HUDEP-2 (cell line): ENCODE data around the gene FMNL1.

ENCODE experiments used
- DNase-seq, 76 experiments: peaks; one replicate each; lab custom pipeline; 2025; ENCODE audit not compliant: unreplicated experiment in 76 of 76; lab: John Stamatoyannopoulos, UW

FMNL1 gene

GRCh38 chr17:45277216-45277849 is 55.6 kb downstream of the FMNL1 start:
- peak in 75 of 76 experiments; percentile 15 to 95 (median 89) for DNase-seq

DNA sequence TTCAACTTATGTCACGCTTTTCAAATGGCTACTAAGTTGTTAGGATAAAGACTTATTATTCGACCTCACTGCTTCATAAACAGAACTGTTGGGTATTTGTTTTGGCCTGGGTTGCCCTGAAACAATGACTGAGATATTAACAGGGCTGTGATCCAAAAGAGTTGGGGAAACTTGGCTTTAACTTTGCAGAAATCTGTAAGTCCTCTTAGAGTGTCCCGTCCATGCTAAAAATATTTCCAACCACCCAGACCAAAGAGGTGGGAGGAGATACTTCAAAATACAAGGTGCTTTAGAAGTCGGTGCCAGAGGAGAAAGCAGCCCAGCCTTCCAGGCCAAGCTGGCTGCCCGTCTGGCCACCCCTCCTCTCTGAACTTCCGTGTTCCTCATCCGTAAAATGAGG is 56.3 kb downstream of the FMNL1 start:
- no peak for DNase-seq

DNA sequence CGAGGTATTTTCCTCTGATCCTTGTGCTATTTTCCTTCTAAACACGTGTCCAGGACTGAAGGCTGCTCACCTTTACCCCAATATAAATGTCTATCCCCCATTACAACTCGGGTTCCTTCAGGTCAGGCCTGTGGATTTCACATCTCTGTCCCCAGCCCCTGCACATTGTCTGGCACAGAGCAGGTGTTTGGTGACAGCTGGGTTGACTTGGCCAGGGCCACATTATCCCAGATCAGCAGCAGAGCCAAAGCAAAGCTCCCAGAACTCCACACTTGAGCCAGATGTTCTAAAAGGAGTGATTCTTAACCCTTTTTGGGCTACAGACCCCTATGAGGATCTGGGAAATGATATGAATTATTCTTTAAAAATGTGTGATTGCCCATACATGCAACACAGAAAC is 58.2 kb downstream of the FMNL1 start:
- no peak for DNase-seq

DNA sequence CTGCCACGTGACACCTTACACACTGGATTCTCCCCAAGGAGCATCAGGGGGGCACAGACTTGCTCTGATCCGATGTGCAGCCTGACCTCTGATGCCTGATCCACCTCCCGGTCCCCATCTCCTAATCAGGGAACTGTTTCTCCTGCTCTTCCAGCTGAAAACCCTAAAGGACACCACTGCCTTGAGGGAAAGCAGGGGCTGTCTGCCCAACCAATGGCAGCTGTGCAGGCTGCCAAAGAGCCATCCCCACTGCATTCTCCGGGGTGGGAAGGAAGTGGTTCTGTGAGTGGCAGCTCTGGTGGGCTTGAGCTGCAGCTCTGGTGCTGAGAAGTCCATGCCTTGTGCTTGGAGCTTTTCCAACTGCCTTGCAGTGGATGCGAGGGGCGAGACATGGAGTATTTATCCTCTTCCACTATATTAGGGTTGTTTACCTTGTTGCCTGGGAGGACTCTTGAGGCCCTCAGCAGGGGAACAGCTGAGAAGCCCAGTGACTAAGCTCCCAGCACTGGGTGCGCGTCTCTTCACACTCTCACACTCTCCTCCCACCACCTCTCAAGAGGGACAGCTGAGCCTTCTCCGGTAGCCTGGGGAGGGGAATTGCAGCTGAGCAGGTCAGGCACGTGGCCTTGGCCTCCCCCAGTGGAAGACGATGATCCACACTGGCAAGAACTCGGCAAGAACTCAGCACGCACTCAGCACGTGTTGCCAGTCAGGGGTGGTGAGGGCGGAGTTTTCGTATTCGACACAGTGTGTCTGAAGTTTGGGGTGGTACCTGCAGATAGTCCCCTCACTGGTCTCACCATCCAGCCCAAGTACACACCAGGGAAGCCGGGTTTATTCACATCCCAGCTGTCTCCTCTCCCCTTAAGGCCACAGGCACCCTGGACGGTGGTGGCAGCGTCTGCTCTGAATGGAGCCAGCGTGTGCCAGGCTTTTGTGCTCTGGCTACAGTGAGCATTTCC is 61.3 kb downstream of the FMNL1 start:
- DNase-seq = no peak

GRCh38 chr17:45283711-45284110 is 62.0 kb downstream of the FMNL1 start:
- DNase-seq = no peak

DNA sequence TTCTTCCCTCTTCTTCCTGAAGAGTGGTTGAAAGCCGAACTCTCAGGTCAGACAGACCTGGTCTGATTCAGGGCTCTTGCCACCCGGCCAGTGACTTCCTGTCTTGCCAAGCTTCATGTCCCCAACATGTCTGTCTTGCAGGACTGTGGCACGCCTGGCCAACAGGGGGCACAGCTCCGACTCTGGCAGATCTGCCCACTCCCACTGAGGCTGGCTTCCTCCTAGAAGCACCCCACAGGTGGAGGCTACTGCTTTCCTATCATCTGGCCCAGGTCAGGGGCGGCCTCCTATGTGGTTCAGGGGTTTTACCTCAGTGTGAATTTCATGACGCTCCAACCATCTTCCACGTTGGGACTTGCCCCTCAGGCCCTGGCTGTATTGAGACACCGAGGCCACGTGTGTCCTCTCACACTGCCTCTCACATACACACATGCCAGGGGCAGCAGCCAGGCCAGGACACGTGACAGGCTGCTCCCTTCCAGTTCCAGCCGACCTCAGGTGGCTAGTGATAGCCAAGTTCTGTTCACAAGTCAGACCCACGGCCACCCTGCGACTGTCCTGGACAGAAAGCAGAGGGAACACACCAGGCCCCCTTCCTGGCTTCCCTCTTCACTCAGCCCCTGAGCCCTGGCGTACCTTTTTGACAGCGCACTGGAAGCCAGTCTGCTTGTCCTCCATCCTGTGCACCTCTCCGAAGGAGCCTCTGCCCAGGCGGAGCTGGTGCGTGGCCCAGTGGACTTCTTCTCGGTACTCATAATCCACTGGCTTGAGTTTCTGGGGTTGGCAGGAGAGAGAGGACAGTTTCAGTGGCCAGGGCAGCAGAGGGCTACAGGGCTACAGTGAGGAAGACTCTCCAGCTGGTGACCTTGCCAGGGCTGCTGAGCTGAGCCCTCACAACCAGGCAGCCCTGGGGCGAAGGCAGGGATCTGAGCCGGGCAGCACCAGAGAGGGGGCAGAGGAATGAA is 62.8 kb downstream of the FMNL1 start:
- peak in 12 of 76 experiments; percentile 4 to 41 (median 18) for DNase-seq

DNA sequence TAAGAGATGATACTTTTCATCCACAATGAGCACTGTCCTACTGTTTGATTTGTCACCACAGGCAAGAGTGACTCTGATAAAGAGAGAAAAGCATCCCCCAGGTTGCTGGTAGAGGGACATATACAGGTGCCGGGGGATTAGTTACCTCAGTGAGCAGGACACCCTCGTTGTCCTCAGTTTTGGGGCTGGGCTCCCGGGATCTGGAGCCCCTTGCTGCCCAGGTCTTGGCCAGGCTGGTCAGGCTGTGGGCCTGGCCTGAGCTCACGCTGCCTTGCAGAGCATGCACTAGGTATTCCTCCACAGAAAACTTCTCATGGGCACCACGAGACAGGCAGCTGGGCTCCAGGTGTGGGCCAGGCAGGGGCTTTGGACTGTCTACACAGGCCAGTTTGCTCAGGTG is 64.6 kb downstream of the FMNL1 start:
- DNase-seq = no peak

GRCh38 chr17:45287526-45288500 is 66.1 kb downstream of the FMNL1 start:
- peak in 9 of 76 experiments; percentile 5 to 47 (median 25) for DNase-seq

GRCh38 chr17:45288825-45289224 is 67.1 kb downstream of the FMNL1 start:
- DNase-seq = no peak

GRCh38 chr17:45289301-45290268 is 67.9 kb downstream of the FMNL1 start:
- DNase-seq = no peak

- no peak for DNase-seq
These were observed 68.6 kb downstream of the FMNL1 start for GRCh38 chr17:45290269-45290765.

DNA sequence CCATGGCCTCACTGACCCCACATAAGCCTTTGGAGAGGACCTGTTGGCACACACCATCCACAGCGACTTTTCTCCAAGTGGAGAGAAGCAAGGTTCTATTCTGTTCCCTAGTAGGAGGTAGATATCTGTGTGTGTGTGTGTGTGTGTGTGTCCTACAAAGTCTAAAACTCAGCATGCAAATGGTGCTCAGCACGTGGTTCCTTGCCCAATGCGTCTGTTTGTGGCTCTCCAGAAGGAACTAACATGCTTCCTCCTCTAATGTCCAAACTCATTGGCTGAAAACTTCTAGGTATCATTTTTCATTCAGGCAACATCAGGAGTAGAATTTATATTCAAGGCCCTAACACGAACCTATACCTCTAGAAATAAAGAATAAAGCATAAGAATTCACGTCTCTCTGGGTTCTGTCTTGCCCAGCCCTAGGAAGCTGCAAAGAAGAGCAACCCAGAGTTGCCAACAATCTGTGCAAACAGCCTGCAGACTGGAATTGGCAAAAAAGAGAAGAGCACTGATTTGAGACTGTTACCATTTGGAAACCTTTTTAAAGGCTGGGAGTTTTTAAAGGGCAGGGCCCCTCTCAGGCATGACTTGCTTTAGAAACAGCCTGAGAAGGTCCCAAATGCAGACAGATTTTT is 69.6 kb downstream of the FMNL1 start:
- DNase-seq = no peak

DNA sequence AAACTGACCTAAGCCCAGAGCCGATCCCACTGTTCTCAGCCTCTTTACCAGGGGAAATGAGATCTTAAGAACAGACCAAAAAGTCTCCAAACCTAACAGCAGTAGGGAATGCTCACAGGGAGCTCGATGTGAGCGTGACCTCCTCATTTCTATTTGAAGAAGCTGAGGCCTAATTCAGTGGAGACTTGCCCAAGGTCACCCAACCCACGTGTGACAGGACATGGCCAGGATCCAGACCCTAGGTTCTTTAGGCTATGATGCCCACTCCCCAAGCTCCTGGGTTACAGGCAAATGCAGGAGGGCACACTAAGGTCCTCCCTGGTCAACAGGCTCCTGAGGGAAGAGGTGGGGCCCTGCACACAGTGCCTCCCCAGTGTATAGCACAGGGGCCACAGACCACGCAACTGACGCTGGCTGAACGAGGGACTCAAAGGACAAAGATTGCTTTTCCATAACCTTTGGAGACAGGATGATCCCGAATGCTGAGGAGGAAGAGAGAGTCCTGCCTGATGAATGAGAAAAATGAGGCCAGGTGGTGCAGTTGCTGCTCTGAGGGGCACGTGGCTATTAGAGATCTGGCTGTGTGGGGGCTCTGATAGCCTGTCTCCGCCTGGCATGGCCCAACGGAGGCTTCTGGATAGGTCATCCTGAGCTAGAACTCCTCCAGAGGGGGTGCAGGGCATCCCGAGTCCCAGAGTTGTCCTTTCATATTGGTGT is 71.2 kb downstream of the FMNL1 start:
- DNase-seq = no peak

GRCh38 chr17:45293413-45294211 is 71.9 kb downstream of the FMNL1 start:
- DNase-seq = peak in 36 of 76 experiments; percentile 5 to 59 (median 21)

DNA sequence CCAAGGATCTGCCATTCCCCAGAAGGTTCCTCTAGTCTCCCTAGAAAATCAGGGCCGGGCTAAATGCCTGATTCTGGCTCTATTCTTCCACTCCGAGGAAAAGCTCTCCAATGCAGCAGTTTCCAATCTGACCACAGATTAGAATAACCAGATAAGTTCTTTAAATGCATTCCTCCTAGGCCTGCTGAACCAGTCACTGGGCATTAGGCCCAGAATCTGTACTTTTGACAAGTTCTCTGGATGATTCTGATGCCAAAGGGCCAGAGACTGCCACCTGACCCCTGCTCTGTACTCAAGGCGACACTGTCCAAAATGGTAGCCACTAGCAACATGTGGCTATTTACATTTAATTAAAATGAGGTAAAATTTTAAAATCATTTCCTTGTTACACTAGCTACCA is 72.8 kb downstream of the FMNL1 start:
- peak in 2 of 76 experiments; percentile 3 to 7 for DNase-seq
